DND-41 (cell line): ENCODE measurements around the gene TAGLN3.

Source experiments
- CTCF ChIP-seq: IDR thresholded peaks from 2 replicates; pipeline ENCODE4 v1.5.1; 2012; ENCODE audit warnings: borderline replicate concordance, low read length, moderate library complexity, mild to moderate bottlenecking; ENCODE audit not compliant: poor library complexity, severe bottlenecking; ENCODE audit errors: extremely low read depth
- EZH2 ChIP-seq: IDR thresholded peaks from 3 replicates; pipeline ENCODE4 v1.6.1; 2012; ENCODE audit warnings: borderline replicate concordance, low read depth, mild to moderate bottlenecking, moderate library complexity, low read length, inconsistent platforms; ENCODE audit not compliant: severe bottlenecking

DNA sequence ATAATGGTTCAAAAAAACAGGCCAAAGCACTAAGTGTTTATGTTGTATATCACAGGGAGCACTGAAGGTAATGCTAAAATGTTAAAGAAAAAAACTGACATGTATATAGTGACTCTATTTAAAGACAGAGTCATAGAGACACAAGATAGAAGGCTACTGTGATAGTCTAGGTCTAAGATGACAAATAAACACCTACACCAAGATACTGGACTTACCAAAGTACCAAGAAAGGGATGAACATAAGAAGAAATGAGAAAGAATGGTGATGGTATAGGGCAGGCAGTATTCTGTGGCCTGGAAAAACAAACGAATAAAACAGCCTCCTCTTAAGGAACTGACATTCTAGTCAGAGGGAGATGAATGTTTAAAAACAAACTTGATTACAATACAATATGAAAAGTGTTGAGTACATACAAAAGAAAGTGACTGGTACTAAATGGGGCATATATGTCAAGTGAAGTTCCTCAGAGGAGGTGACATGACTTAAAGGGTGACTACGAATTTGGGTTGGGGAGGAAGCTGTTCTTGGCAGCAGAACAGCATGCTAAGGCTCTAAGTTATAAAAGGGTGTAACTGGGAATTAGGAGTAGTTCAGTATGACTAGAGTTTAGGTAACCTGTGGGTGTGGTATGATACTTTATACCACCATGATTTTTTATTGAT is 14.0 kb upstream of the TAGLN3 start:
- TF ChIP-seq CTCF (no peak), EZH2 (no peak)
